SK-N-SH (cell line): ENCODE measurements around the gene LENG9. TPM values are rescaled to one million over a fixed set of nuclear protein-coding genes. Genes with fewer than 3 reads are reported as not detected.

Experiments used
- CTCF ChIA-PET: fragments of 300-600, 350-600 bp; formaldehyde crosslinking; extraction: SDS; loops from one replicate; lab custom pipeline; 2021; lab: Yijun Ruan, JAX
- POLR2A ChIA-PET: fragments of 350-600 bp; sonication (Branson Sonifier 250); formaldehyde crosslinking; extraction: SDS; loops from one replicate; lab custom pipeline; 2020; ENCODE audit warnings: antibody characterized with exemption, inconsistent platforms; lab: Yijun Ruan, JAX
- DNase-seq: peaks from one replicate; pipeline ENCODE4 v3.0.0; 2012
- H2AFZ ChIP-seq: fragments of 200-600 bp; sonication (generic); 2 replicates; pipeline ENCODE4 v1.8.1; 2016; ENCODE audit warnings: antibody characterized with exemption, mild to moderate bottlenecking, low read depth
- H3F3A ChIP-seq: fragments of 200-600 bp; sonication (generic); replicated peaks from 2 replicates; pipeline ENCODE3; 2016; ENCODE audit warnings: antibody characterized with exemption, mild to moderate bottlenecking; ENCODE audit not compliant: insufficient read depth
- H3K27ac ChIP-seq, 2 experiments: fragments of 200-500 bp in 1 of 2; fragments of 200-600 bp in 1 of 2; sonication (Bioruptor generic) in 1 of 2; sonication (generic), shearing (Covaris generic) in 1 of 2; 2 replicates each; pipeline versions ENCODE4 v1.5.1 to v1.6.1; 2014 to 2016; ENCODE audit warnings: low read depth in 2 of 2, inconsistent platforms in 1 of 2, low read length in 1 of 2, mild to moderate bottlenecking in 1 of 2, mixed read lengths in 1 of 2
- H3K27me3 ChIP-seq: fragments of 200-600 bp; sonication (generic), shearing (Covaris generic); 2 replicates; pipeline ENCODE4 v1.6.1; 2016; ENCODE audit warnings: mixed run types; ENCODE audit not compliant: insufficient read depth
- H3K36me3 ChIP-seq, 2 experiments: fragments of 200-500 bp in 1 of 2; fragments of 200-600 bp in 1 of 2; sonication (Bioruptor generic) in 1 of 2; sonication (generic) in 1 of 2; replicated peaks in 1 of 2; 2 replicates each; pipeline versions ENCODE3 to v1.5.1; 2014 to 2016; ENCODE audit warnings: low read length in 1 of 2, mild to moderate bottlenecking in 1 of 2; ENCODE audit not compliant: insufficient read depth in 2 of 2, control insufficient read depth in 1 of 2
- H3K4me1 ChIP-seq, 2 experiments: fragments of 200-500 bp in 1 of 2; fragments of 200-600 bp in 1 of 2; sonication (Bioruptor generic) in 1 of 2; sonication (generic), shearing (Covaris generic) in 1 of 2; 2 replicates each; pipeline versions ENCODE4 v1.5.1 to v1.6.1; 2014 to 2016; ENCODE audit warnings: low read depth in 1 of 2, low read length in 1 of 2, mixed run types in 1 of 2; ENCODE audit not compliant: insufficient read depth in 2 of 2, control insufficient read depth in 1 of 2
- H3K4me2 ChIP-seq: fragments of 200-600 bp; sonication (generic), shearing (Covaris generic); 2 replicates; pipeline ENCODE4 v1.6.1; 2017; ENCODE audit warnings: mixed run types
- H3K4me3 ChIP-seq, 2 experiments: fragments of 200-500 bp in 1 of 2; fragments of 200-600 bp in 1 of 2; sonication (Bioruptor generic) in 1 of 2; sonication (generic), shearing (Covaris generic) in 1 of 2; 2 replicates each; pipeline versions ENCODE4 v1.5.1 to v1.8.1; 2014 to 2016; ENCODE audit warnings: low read depth in 2 of 2, inconsistent platforms in 1 of 2, low read length in 1 of 2, mild to moderate bottlenecking in 1 of 2, mixed read lengths in 1 of 2, moderate library complexity in 1 of 2
- H3K79me2 ChIP-seq: fragments of 200-600 bp; sonication (generic); 2 replicates; pipeline ENCODE4 v1.8.1; 2017; ENCODE audit warnings: mild to moderate bottlenecking; ENCODE audit not compliant: insufficient read depth
- H3K9ac ChIP-seq: fragments of 200-600 bp; sonication (generic); 2 replicates; pipeline ENCODE4 v1.6.1; 2017; ENCODE audit warnings: mixed run types
- H3K9me2 ChIP-seq: fragments of 200-600 bp; sonication (generic); 2 replicates; pipeline ENCODE4 v1.6.1; 2017; ENCODE audit warnings: mixed run types
- H3K9me3 ChIP-seq: fragments of 200-600 bp; sonication (generic); 2 replicates; pipeline ENCODE4 v1.6.1; 2017; ENCODE audit warnings: mixed run types, mild to moderate bottlenecking, moderate library complexity
- H4K20me1 ChIP-seq: fragments of 200-600 bp; sonication (generic); 2 replicates; pipeline ENCODE4 v1.6.1; 2017; ENCODE audit warnings: mild to moderate bottlenecking, mixed run types; ENCODE audit not compliant: insufficient read depth
- CHD2 ChIP-seq: fragments of 150-350 bp; IDR thresholded peaks from 2 replicates; pipeline ENCODE4 v1.6.1; 2018; ENCODE audit warnings: low read length; ENCODE audit not compliant: partially characterized antibody
- EZH2phosphoT487 ChIP-seq: fragments of 200-600 bp; sonication (generic); IDR thresholded peaks from 2 replicates; pipeline ENCODE4 v1.6.1; 2017; ENCODE audit warnings: low read depth, mixed run types, mild to moderate bottlenecking, antibody characterized with exemption, moderate library complexity, borderline replicate concordance
- FOXJ3 ChIP-seq: sonication (generic); formaldehyde crosslinking; IDR thresholded peaks from 2 replicates; pipeline ENCODE4 v1.5.1; 2020; ENCODE audit warnings: mild to moderate bottlenecking, missing genetic modification reagents
- FOXM1 ChIP-seq: IDR thresholded peaks from 2 replicates; pipeline ENCODE4 v1.4.0; 2012; ENCODE audit warnings: low read depth, mild to moderate bottlenecking
- GATA2 ChIP-seq: sonication (generic); formaldehyde crosslinking; IDR thresholded peaks from 2 replicates; pipeline ENCODE4 v1.5.0; 2020; ENCODE audit warnings: mild to moderate bottlenecking, missing genetic modification reagents
- MXI1 ChIP-seq: IDR thresholded peaks from 2 replicates; pipeline ENCODE4 v1.6.1; 2012; ENCODE audit warnings: mild to moderate bottlenecking, low read depth, low read length, improper control_type of control experiment
- POLR2AphosphoS5 ChIP-seq: IDR thresholded peaks from 2 replicates; pipeline ENCODE4 v1.6.1; 2012; ENCODE audit warnings: low read depth, low read length
- RAD21 ChIP-seq: IDR thresholded peaks from 2 replicates; pipeline ENCODE4 v1.6.1; 2012; ENCODE audit warnings: mild to moderate bottlenecking, low read length
- RCOR1 ChIP-seq: fragments of 150-350 bp; IDR thresholded peaks from 2 replicates; pipeline ENCODE4 v1.6.1; 2017; ENCODE audit warnings: antibody characterized with exemption, low read length
- RXRA ChIP-seq: IDR thresholded peaks from 2 replicates; pipeline ENCODE4 v1.4.0; 2012; ENCODE audit warnings: low read depth, mild to moderate bottlenecking, borderline replicate concordance
- TCF12 ChIP-seq: IDR thresholded peaks from 2 replicates; pipeline ENCODE4 v1.4.0; 2012
- TEAD4 ChIP-seq: IDR thresholded peaks from 2 replicates; pipeline ENCODE4 v1.4.0; 2012; ENCODE audit warnings: mild to moderate bottlenecking, borderline replicate concordance; ENCODE audit not compliant: insufficient read depth
- WGBS: methylation state at CpG from one replicate; pipeline ENCODE4 v1.1.6; 2017; ENCODE audit warnings: low lambda C conversion rate; 5-methylcytosine and 5-hydroxymethylcytosine counted together
- polyA plus RNA-seq, 3 experiments: library from polyadenylated mRNA; depleted of rRNA; stranded (reverse); fragments of >200 nt; gene quantifications; 2 replicates each; pipeline ENCODE4 v1.2.3, GENCODE V29; 2012
- TF ChIP-seq, protein P1 (sequence below): fragments of 150-350 bp; IDR thresholded peaks from 2 replicates; pipeline ENCODE4 v1.6.1; 2017; ENCODE audit warnings: antibody characterized with exemption, low read length, low read depth, borderline replicate concordance
- TF ChIP-seq, protein P2 (sequence below): IDR thresholded peaks from 2 replicates; pipeline ENCODE4 v1.4.0; 2012; ENCODE audit warnings: low read depth, borderline replicate concordance
- TF ChIP-seq, protein P3 (sequence below): fragments of 200-600 bp; sonication (generic); IDR thresholded peaks from 2 replicates; pipeline ENCODE4 v1.6.1; 2017; ENCODE audit warnings: antibody characterized with exemption, mild to moderate bottlenecking, moderate library complexity
- TF ChIP-seq, protein P4 (sequence below): IDR thresholded peaks from 2 replicates; pipeline ENCODE4 v1.6.1; 2012; ENCODE audit warnings: mild to moderate bottlenecking, low read depth, low read length, moderate library complexity

LENG9 gene
- polyA plus RNA-seq, 1 of the 3 experiments (the other 2 are of a cell fraction), result 0.20 TPM

DNA sequence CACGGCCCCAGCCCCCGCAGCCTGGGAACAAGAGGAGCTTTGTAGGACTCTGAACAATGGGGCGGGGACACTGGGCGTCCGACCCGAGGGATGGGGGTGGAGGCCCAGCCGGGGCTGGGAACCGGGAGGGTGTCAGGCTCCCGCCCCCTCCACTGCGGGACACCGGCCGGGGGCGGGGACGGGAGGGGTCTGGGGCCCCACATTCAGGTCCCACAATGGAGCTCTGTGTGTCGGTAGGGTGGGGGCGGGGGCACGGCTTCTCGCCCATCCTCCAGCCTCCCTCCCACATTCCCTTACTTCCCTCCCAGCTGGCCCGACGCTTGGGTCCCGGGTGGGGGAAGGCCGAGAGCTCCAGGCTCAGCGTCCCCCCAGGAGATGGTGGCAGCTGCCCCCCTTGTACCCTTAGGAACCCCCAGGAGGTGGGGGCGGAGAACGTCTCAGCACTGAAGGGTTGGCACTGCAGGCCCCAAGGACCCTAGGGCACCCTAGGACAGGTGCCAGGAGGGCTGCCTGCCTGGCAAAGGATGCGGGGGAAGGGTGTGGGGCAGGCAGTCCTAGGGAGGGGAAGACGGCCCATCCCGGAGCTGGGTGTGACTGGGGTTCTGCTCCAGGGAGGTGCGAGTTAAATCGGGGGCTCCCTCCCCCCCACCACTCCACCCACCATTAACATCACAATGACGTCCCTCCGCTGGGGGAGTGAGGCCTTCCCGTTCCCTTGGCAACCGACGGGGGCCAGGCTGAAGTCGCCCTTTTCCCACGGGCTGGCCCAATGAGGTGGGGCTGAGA lies 43.0 kb downstream of the LENG9 start:
- Histone ChIP-seq H2AFZ (no peak overlapping the region), H3F3A (peaks cover 5% of the 10 kb centered on the region), H3K4me3 (no peak overlapping the region), H3K9me2 (no peaks in the 10 kb centered on the region), H3K9me3 (no peaks in the 10 kb centered on the region), H3K4me2 (no peak overlapping the region), H4K20me1 (no peaks in the 10 kb centered on the region), H3K9ac (no peak overlapping the region), H3K79me2 (no peaks in the 10 kb centered on the region), H3K4me1 (no peaks in the 10 kb centered on the region), H3K27ac (no peak overlapping the region), H3K27me3 (peaks cover 91% of the 10 kb centered on the region), H3K36me3 (no peaks in the 10 kb centered on the region)
- ChIA-PET POLR2A (interaction anchor here (1.1 kb wide), 1 partner anchor 28 kb away, joined by 3 read pairs; the partner anchor contains the start of gene LENG8), CTCF (interaction anchor here (1.2 to 4.0 kb wide), 3 partner anchors 8 to 29 kb away, joined by 3 to 19 read pairs (median 5); no protein-coding TSS in a partner anchor)
- WGBS, result 12% methylated on average over 20 of the region's 37 CpGs
- no peak for DNase-seq
- TF ChIP-seq, protein P1, sequence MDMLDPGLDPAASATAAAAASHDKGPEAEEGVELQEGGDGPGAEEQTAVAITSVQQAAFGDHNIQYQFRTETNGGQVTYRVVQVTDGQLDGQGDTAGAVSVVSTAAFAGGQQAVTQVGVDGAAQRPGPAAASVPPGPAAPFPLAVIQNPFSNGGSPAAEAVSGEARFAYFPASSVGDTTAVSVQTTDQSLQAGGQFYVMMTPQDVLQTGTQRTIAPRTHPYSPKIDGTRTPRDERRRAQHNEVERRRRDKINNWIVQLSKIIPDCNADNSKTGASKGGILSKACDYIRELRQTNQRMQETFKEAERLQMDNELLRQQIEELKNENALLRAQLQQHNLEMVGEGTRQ, result no peak
- no peak for TF ChIP-seq RAD21

DNA sequence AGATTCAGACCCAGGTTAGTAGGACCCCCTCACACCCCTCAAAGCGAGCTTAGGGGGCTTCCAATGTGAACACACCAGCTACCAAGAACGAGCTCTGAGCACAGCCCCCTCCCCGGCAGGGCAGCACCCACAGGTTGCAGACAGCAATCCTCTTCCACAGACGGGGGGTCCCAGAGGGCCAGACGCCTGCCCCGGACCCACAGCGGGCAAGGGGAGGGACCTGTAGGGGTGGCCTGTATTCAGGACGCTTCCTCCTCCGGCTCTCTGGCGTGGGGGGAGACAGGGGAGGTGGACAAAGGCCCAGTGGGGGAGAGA lies 43.6 kb downstream of the LENG9 start:
- no peak overlapping the region for H3K4me3 ChIP-seq
- ChIA-PET CTCF (interaction anchor here (1.1 to 4.0 kb wide), 3 partner anchors 9 to 29 kb away, joined by 3 to 19 read pairs (median 3); no protein-coding TSS in a partner anchor), POLR2A (interaction anchor here (1.1 kb wide), 1 partner anchor 29 kb away, joined by 3 read pairs; the partner anchor contains the start of gene LENG8)
- WGBS, result 14% methylated on average over 4 of the region's 10 CpGs
- H4K20me1 ChIP-seq, result no peaks in the 10 kb centered on the region
- H3K4me2 ChIP-seq, result no peak overlapping the region
- H3K79me2 ChIP-seq, result no peaks in the 10 kb centered on the region
- no peaks in the 10 kb centered on the region for H3K4me1 ChIP-seq
- no peak for TF ChIP-seq CHD2
- TF ChIP-seq RCOR1, result no peak
- TF ChIP-seq, protein P2, sequence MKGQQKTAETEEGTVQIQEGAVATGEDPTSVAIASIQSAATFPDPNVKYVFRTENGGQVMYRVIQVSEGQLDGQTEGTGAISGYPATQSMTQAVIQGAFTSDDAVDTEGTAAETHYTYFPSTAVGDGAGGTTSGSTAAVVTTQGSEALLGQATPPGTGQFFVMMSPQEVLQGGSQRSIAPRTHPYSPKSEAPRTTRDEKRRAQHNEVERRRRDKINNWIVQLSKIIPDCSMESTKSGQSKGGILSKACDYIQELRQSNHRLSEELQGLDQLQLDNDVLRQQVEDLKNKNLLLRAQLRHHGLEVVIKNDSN, result no peak
- TF ChIP-seq, protein P1, result no peak
- no peak for TF ChIP-seq TCF12
- TF ChIP-seq TEAD4, result no peak
- TF ChIP-seq MXI1, result no peak
- no peak for TF ChIP-seq RXRA
- no peak for TF ChIP-seq EZH2phosphoT487
- no peak for TF ChIP-seq GATA2 (CRISPR knock-in tag)
- TF ChIP-seq, protein P3, sequence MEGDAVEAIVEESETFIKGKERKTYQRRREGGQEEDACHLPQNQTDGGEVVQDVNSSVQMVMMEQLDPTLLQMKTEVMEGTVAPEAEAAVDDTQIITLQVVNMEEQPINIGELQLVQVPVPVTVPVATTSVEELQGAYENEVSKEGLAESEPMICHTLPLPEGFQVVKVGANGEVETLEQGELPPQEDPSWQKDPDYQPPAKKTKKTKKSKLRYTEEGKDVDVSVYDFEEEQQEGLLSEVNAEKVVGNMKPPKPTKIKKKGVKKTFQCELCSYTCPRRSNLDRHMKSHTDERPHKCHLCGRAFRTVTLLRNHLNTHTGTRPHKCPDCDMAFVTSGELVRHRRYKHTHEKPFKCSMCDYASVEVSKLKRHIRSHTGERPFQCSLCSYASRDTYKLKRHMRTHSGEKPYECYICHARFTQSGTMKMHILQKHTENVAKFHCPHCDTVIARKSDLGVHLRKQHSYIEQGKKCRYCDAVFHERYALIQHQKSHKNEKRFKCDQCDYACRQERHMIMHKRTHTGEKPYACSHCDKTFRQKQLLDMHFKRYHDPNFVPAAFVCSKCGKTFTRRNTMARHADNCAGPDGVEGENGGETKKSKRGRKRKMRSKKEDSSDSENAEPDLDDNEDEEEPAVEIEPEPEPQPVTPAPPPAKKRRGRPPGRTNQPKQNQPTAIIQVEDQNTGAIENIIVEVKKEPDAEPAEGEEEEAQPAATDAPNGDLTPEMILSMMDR, result no peak
- no peak for TF ChIP-seq FOXJ3 (CRISPR knock-in tag)
- no peak for TF ChIP-seq POLR2AphosphoS5
- TF ChIP-seq FOXM1, result no peak
- TF ChIP-seq, protein P4, sequence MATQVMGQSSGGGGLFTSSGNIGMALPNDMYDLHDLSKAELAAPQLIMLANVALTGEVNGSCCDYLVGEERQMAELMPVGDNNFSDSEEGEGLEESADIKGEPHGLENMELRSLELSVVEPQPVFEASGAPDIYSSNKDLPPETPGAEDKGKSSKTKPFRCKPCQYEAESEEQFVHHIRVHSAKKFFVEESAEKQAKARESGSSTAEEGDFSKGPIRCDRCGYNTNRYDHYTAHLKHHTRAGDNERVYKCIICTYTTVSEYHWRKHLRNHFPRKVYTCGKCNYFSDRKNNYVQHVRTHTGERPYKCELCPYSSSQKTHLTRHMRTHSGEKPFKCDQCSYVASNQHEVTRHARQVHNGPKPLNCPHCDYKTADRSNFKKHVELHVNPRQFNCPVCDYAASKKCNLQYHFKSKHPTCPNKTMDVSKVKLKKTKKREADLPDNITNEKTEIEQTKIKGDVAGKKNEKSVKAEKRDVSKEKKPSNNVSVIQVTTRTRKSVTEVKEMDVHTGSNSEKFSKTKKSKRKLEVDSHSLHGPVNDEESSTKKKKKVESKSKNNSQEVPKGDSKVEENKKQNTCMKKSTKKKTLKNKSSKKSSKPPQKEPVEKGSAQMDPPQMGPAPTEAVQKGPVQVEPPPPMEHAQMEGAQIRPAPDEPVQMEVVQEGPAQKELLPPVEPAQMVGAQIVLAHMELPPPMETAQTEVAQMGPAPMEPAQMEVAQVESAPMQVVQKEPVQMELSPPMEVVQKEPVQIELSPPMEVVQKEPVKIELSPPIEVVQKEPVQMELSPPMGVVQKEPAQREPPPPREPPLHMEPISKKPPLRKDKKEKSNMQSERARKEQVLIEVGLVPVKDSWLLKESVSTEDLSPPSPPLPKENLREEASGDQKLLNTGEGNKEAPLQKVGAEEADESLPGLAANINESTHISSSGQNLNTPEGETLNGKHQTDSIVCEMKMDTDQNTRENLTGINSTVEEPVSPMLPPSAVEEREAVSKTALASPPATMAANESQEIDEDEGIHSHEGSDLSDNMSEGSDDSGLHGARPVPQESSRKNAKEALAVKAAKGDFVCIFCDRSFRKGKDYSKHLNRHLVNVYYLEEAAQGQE, result no peak
- no peaks in the 10 kb centered on the region for H3K36me3 ChIP-seq
- H3K9me3 ChIP-seq, result no peaks in the 10 kb centered on the region
- H3K27me3 ChIP-seq, result peaks cover 88% of the 10 kb centered on the region
- no peak overlapping the region for H3K9ac ChIP-seq
- H3K9me2 ChIP-seq, result no peaks in the 10 kb centered on the region
- peaks cover 5% of the 10 kb centered on the region for H3F3A ChIP-seq
- no peak for DNase-seq
- H3K27ac ChIP-seq, result no peak overlapping the region
- H2AFZ ChIP-seq, result no peak overlapping the region
